Retina (tissue), 1 donor: ENCODE data around the gene ERBB4.
"Not testable (repeated sequence)": the region's sequence is repeated elsewhere in the genome, so short reads cannot be mapped to it uniquely, and the experiment has no call there.

Experiments
- DNase-seq: peaks from one replicate; pipeline ENCODE4 v3.0.0-alpha.2; 2016

The ERBB4 gene

DNA sequence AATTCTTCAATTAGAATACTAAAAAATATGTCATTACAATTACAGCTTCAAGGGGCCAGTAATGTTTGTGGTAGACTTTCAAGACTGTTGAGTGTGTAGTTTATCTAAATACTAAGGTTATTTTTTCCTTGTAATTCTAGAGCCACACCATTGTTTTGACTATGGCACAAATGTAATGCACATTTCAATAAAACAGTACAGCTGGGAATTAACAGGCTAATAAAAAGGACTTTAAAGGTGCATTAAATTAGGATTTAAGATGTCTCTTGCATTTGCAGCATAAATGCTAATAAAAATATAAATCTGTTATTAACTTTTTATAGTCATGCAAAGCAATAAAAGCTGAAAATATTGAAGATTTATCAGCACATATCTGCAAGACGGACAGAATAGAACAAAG lies 344.8 kb downstream of the ERBB4 start:
- no peak for DNase-seq

DNA sequence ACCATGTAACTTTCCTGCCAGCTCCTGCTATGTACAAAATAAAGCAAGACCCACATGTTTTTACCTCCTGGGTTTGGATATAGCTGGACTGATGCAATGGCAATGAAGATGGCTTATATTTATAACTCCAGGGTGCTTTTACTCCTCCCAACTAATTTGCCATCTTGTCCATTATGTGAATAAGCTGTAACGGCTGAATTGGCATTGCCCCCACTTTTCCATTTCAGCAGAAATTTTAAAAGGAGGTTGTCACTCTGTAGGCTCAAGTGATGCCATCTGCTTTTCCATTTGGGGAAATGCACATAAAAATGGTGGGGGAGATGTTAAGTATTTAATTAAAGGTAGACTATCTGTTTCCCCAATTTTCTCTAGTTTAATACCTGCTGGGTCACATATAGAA lies 345.5 kb downstream of the ERBB4 start:
- DNase-seq = no peak

DNA sequence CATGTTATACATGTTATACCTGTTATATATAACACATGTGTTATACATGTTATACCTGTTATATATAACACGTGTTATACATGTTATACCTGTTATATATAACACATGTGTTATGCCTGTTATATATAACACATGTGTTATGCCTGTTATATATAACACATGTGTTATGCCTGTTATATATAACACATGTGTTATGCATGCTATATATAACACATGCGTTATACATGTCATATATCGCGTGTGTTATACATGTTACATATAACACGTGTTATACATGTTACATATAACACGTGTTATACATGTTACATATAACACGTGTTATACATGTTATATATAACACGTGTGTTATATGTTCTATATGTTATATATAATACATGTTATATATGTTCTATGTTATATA lies 347.2 kb downstream of the ERBB4 start:
- DNase-seq = not testable (repeated sequence)

DNA sequence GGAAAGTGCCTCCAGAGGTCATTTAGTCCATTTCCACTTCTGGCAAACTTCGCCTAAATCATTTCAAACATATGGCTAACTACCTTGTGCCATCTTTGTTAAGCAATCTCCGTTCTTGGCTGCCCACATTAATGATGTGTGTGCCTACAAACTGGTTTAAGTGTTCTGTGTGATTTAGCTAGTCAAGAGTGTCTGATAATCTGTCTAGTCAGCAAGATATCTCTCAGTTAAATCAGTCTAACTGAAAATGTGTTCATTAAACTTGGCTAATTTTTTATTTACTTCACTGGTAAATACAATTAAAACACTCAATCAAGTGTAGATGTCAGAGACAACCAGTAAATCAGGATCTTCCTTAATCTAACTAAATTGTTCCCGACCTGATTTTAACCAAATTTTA lies 352.4 kb downstream of the ERBB4 start:
- no peak for DNase-seq

DNA sequence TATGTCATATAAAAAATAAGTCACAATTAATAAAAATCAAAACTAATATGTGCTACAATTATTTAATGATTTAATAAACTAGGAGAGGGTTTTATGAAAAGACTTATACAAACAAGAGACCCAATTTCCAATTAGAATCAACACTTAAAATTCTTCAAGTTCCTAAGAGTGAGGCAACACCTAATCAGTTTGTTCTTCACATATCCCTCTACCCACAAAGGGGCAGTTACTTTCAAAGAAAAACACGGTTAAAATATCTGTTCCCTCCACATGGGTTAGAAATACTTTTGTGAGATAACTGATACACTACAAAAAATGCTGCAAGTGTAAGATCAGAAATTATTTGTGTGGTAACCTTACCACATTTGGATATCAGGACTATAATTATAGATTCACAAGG lies 357.0 kb downstream of the ERBB4 start:
- no peak for DNase-seq

DNA sequence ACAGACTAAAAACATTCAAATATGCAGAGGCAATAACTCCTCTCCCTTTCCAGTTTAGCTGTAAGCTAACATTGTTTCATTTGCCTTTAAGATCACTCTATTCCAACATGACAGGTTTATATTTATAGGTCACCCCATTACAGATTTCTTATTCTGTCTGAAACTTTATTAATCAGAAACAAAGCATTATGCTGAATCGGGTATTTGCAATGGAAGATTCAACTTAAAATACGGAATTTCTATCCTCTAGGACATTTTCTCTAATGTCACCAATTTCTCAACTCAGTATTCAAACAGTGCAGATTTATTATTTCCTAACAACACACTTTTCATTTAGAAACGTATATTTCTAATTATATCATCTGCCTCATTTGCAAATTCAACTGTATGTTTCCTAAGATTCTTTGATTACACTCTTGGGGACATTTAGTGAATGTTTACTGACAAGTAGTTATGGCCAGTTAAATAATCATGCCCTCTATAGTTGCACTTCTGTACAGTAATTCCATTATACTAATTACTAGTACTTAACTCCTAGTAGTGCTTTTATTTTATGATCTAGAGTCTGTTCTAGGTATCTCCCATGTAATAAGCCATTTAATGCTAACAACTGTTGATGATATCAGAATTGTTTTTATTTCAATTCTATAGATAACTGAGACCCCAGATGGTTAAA lies 358.1 kb downstream of the ERBB4 start:
- DNase-seq = no peak

DNA sequence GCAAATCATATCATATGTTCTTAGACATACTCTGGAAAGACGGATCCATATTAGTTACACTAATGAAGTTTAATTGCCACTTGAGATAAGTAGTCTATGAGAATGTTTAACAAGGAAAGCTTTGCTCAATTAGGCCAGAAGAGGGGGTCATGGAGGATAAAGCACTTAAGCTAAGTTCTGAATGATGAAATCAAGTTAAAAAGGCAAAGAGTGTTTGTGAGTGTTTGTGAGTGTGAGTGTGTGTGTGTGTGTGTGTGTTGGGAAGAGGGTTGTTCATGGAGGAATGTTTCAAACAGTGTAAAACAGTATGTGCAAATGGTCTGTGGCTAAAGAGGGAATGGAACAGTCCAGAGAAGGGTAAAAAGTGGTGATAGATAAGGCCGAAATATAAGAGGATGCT lies 360.9 kb downstream of the ERBB4 start:
- DNase-seq = no peak

DNA sequence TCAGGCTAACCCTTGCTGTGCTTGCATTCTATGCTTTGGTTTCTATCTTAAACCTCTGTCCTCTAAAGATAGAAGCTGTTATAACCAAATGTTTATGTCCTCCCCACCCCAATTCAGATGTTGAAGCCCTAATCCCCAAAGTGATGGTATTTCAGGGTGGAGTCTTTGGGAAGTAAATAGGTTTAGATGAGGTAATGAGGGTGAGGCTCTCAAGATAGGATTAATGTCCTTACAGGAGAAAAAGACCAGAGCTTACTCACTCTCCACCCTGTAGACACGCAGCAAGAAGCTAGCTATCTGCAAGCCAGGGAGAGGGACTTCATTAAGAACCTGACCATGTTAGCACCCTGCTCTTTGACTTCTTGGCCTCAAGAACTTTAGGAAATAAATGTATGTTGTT lies 362.5 kb downstream of the ERBB4 start:
- DNase-seq = no peak

DNA sequence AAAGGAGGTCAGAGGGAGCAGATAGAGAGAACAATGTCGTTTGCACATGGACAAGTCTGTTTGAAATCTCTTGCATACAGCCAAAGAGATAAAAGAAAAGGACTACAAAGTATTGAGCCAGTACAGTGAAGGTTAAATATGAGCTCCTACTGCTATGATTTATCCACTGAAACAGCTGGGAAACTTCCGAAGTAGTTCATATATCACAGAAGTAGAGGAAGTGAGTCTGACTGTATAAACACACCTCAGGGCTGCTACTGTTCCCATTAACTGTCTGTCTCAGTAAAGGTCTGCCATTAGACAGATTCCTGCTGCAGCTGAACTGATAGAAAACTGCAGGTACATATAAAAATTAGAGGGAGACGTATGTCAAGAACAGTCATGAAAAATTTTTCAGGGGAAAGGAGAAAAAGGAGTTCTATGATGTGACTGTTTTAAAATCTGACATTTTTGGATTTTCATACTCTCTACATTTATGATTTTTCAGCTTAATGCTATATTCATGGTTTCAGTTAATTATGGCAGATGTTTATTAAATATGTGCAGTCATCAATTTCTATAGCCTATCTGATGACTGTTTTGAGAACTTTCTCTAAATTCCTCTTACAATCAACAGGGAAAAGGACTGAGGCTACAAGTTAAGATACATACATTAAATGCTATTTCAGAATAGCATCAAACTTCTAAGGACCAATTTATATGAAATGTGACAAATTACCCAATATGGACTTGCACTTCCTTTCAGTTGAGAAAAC lies 364.7 kb downstream of the ERBB4 start:
- DNase-seq = no peak

DNA sequence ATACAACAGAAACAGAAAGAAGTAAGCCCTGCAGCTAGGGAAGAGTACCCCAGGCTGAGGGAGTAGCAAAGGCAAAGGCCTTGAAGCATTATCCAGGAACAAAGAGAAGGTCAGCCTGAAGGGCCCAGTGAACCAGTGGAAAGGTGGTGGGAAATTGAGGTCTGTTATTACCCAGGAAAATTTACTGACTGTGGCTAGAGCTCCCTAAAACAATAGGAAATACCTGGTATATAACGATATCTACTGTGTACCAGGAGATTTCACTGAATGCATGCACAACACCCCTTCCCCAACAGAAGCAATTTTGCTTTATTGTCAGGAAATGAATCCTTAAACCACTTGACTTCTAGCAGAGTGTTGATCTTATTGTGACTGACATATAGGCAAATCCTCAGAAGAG lies 365.3 kb downstream of the ERBB4 start:
- DNase-seq = peak; percentile 21

DNA sequence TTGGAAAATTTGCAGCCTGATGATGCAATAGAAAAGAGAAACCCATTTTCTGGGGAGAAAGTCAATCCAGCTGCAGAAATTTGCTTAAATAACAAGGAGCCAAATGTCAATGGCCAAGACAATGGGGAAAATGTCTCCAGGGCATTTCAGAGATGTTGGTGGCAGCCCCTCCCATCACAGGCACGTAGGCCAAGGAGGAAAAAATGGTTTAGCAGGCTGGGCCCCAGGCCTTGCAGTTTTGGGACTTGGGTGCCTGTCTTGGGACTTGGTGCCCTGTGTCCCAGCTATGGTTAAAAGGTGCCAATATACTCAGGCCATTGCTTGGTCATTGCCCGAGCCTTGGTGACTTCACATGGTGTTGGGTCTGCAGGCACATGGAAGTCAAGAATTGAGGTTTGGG lies 368.2 kb downstream of the ERBB4 start:
- DNase-seq = no peak

DNA sequence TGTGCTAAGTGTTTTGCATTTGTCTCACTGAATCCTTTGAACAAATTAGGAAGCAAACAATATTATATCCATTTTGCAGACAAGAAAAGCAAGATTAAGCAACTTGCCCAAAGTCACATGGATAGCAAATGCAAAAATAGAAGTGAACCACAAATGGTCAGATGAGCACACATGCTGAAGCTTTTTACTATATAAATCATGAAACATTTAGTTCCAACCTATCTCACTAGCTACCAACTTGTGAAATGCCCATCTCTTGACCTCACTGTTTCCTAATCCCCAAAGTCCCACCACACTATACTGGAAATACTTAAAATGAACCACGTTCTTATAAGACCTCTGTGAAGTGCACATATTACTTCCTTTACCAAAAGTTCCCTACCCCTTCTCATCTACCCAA lies 380.5 kb downstream of the ERBB4 start:
- no peak for DNase-seq

DNA sequence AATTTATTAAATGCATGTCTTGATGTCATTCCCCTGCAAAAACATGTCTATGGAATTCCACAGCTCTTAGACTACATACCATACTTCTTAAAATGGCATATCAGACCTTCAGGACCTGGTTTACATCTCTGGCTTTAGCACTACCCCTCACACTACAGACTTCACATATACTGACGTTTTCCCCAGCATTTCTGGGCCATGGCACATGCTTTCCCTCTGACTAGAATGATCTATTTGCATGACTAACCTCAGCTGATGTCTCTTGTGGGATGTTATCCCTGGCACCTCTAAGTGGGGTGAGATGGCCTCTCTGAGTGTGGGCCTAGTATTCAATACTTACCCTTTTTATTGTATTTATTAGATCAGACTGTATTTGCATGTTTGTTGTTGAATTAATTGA lies 381.6 kb downstream of the ERBB4 start:
- no peak for DNase-seq

DNA sequence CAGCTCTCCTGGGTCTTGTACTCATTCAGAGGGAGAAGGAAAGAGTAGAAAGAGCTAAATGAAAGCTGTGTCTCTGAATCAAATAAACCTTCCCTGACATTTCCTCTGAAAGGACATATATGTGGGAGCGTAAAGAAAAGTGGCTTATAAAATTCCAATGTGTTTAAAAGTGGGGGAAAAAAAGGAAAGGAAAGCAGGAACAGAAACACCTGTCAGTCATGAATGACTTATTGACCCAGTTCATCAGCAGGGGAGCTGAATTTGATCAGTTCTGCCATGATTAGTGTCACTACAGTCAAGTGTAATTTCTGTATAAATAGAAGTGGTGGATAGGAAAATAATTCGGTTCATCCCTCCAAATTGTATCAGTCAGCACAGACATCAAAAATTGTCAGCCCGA lies 382.5 kb downstream of the ERBB4 start:
- peak; percentile 20 for DNase-seq

DNA sequence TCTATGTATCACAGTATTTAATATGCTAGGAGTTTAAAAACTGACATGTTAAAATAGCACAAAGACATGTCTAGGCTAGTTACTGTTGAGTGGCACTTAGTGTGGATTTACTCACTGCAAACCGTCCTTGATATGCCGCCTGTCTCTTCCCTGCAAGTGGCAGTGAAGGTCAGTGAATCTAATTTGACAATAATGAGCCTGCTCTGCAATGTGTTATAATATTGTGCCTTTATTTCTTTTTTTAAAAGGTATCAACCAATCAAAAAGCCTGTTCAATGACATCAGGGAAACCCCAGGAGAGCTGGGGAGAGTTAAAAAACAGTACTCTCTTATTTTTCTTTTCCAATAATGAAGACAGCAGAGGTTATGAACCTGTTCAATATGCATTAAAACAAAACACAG lies 384.1 kb downstream of the ERBB4 start:
- peak; percentile 66 for DNase-seq

DNA sequence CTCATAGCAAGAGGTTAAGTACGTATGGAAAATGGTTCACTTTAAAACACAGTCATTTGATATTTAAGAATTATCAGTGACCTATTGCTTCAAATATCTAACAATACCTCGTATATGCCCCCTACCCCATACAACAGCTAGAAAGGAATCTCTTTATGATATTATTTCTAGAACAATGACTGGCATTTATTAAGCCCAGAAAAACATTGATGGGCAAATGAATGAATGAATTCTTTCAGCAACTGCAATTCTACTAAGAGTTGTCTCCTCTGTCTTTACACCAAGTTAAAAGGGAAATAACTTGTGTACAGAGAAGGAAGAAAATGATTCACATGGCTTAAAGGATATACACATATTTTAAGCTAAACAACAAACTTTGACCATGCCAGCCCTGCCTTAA lies 384.7 kb downstream of the ERBB4 start:
- DNase-seq = no peak

DNA sequence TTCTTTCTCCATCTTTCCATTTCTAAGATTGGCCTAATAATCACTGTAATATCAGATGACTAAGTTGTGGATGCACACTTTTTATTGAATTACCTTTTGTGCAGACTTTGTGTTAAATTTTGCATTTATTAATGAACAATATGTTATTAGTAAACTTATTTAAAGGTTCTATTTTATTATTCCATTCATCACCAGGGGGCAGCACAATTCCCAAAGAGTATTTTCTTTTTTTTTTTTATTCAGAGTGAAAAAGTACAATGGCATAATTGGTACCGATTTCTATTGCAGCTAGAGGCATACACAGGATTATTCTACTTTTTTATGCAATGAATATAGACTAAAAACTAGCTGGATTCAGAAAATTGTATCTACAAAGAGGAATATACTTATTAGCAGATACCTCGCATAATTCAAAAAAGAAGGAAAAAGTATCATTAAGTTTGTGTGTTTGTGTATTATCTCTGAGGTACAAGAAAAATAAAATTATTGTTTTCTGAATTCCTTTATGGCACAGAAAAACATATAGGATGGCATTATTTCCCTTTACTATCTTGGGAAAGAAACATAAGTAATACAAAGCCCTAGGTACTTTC lies 390.6 kb downstream of the ERBB4 start:
- no peak for DNase-seq

DNA sequence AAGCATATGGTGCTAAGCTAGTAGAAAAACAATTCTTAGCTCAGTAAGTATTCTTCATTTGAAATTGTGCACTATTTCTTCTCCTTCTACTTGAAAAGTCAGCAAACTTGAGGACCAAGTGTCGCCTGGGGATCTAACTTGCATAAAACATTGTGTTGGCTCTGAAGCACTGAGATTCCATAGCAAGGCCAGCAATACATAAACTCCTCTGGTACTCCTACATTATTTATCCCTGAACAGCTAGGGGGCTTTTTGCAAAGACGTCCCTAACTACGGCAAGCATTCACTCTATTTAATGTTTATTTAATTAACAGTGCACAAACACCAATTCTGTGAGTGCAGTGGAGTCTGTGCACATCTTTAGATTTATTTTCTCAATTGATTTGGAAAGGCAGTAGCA lies 392.2 kb downstream of the ERBB4 start:
- no peak for DNase-seq

DNA sequence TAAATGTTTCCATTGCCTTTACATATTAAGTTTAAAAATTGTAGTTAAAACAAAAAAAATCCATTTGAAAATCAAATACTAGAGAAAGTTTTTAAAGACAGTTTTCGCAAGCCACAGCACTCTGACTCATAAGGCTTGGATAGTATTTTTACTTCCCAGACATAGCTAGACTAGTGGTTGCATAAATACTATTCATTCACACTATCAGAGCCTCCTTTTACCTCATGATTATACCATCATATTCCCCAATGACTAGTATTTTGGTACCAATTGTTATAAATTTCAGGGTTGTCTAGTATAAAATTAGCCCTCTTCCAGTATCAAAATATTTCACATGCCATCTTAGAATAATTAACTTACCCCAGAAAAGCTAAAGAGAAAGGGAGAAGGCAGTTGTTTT lies 393.5 kb downstream of the ERBB4 start:
- no peak for DNase-seq

DNA sequence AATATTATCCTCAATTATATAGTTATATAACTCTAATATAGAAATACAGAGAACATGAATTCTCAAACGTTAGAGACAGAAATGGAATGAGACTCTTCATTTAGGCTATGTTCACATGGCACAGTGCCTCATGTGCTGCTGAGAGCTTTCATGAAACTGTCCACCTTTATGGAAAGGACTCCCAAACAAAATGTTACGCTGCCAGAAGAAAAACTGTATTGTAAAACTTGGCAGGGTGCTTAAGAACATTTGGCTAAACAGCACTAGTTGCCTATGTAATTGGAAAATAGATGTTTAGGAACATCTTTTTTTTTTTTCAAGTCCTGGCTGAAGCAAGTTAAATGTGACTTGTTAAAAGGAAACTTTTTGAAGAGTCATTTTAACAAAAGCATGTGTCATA lies 396.0 kb downstream of the ERBB4 start:
- DNase-seq = no peak

DNA sequence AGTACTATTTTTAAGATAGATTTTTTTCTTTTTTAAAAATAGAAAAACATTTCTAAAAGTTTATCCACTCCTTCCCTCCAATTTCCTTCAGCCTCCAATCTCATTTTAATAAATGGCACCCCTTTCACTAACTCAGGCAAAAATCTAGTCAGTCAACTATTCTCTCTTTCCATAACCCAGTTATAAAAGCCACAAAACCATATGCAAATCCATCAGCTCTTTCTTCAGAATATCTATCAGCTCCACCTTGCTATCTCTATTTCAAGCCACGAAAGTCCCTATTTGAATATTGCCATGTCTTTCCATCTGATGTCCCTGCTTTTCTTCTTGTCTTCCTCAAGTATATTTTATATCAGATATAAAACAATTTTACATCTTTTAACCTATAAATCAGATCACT lies 397.1 kb downstream of the ERBB4 start:
- no peak for DNase-seq

DNA sequence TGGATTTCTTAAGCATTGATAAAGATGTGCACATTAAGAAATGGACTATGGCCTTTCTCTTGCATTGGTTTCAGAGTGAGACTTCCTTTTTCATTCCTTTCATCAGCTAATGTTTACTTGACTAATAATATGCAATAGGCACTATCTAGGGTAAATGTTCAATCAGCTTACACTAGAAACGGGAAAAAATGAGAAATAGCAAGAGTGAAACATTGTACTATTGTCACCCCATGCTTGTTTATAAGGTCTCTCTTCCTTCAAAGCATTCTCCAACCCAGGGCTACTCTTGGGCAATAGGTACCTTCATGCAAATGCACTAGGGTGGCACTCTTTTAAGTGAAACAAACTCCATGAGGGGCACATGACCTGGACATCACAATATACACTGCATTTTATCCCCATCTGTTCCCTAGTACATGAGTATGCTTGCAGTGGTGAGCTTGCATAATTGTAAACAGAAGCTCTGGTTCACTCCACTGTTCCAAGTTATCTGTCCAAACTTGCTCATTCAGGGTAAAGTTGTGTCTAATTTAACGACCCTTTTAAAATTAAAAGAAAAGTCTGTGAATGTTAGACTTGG lies 402.3 kb downstream of the ERBB4 start:
- no peak for DNase-seq

DNA sequence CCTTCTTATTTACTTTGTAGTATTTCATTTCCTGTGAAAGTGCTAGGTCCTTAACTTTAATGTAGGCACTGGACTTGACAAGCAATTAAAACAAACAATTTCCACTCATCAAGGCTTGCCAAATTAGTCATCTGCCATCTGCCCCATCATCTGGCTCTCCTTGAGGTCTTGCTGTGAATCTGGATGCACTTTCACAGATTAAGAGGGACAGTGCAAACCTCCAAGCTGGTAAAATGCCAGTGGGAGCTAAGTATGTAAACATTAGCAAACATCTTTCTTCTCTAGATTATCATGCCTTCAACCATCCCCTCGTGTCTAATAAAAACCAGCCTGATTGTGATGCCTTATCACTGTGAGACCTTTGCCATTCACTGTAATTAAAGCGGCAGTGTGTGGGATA lies 402.9 kb downstream of the ERBB4 start:
- peak; percentile 55 for DNase-seq

DNA sequence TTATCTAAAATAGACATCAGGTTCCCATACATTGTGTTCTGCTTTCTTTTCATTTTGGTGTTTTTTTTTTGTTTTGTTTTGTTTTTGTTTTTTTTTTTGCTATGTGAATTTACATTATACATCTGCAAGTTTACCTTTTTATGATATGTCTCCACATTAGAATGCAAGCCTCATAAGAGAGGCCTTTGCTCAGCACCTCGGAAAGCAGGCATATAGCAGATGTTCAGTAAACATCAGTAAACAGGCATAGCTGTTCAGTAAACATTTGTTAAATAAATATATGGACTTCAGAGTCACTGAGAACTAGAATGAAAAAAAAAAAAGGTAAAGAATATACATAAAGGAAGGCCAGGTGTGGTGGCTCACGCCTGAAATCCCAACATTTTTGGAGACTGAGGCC lies 405.3 kb downstream of the ERBB4 start:
- DNase-seq = no peak
